Measurements from ENCODE around the gene COMMD1. TPM values are rescaled to one million over a fixed set of nuclear protein-coding genes. Genes with fewer than 3 reads are reported as not detected.
"Not testable (repeated sequence)": the region's sequence is repeated elsewhere in the genome, so short reads cannot be mapped to it uniquely, and the experiment has no call there.

Gene COMMD1
- 10 to 100 TPM; 47.5 to 91.7 (median 84.9) TPM for polyA plus RNA-seq (ENCODE audit: insufficient read depth in 1 of 5, insufficient read length in 5 of 5, low replicate concordance in 1 of 5)
- long read RNA-seq, donor 1, transcript COMMD1-201 (3 exons, 911 nt) = major isoform, 42 of 57 reads
- long read RNA-seq, donor 1, partial matches to known transcripts = 13 of 57 reads
- long read RNA-seq, donor 1, other reads (novel, unspliced or antisense) = 0 of 57 reads
- long read RNA-seq, donor 2, transcript COMMD1-201 (3 exons, 911 nt) = major isoform, 23 of 23 reads
- long read RNA-seq, donor 2, partial matches to known transcripts = 0 of 23 reads
- long read RNA-seq, donor 2, other reads (novel, unspliced or antisense) = 0 of 23 reads
- long read RNA-seq, donor 3, transcript COMMD1-201 (3 exons, 911 nt) = major isoform, 30 of 36 reads
- long read RNA-seq, donor 3, partial matches to known transcripts = 5 of 36 reads
- long read RNA-seq, donor 3, other reads (novel, unspliced or antisense) = 0 of 36 reads
- long read RNA-seq, donor 4, transcript COMMD1-201 (3 exons, 911 nt) = major isoform, 20 of 20 reads
- long read RNA-seq, donor 4, partial matches to known transcripts = 0 of 20 reads
- long read RNA-seq, donor 4, other reads (novel, unspliced or antisense) = 0 of 20 reads
- long read RNA-seq, donor 5, transcript COMMD1-201 (3 exons, 911 nt) = major isoform, 52 of 59 reads
- long read RNA-seq, donor 5, partial matches to known transcripts = 5 of 59 reads
- long read RNA-seq, donor 5, other reads (novel, unspliced or antisense) = 0 of 59 reads
- long read RNA-seq, donor 6, transcript COMMD1-201 (3 exons, 911 nt) = major isoform, 35 of 626 reads
- long read RNA-seq, donor 6, partial matches to known transcripts = 583 of 626 reads
- long read RNA-seq, donor 6, other reads (novel, unspliced or antisense) = 6 of 626 reads
- long read RNA-seq, donor 7, transcript COMMD1-201 (3 exons, 911 nt) = major isoform, 26 of 27 reads
- long read RNA-seq, donor 7, partial matches to known transcripts = 0 of 27 reads
- long read RNA-seq, donor 7, other reads (novel, unspliced or antisense) = 0 of 27 reads
- long read RNA-seq, donor 8, transcript COMMD1-201 (3 exons, 911 nt) = major isoform, 11 of 11 reads
- long read RNA-seq, donor 8, partial matches to known transcripts = 0 of 11 reads
- long read RNA-seq, donor 8, other reads (novel, unspliced or antisense) = 0 of 11 reads

DNA sequence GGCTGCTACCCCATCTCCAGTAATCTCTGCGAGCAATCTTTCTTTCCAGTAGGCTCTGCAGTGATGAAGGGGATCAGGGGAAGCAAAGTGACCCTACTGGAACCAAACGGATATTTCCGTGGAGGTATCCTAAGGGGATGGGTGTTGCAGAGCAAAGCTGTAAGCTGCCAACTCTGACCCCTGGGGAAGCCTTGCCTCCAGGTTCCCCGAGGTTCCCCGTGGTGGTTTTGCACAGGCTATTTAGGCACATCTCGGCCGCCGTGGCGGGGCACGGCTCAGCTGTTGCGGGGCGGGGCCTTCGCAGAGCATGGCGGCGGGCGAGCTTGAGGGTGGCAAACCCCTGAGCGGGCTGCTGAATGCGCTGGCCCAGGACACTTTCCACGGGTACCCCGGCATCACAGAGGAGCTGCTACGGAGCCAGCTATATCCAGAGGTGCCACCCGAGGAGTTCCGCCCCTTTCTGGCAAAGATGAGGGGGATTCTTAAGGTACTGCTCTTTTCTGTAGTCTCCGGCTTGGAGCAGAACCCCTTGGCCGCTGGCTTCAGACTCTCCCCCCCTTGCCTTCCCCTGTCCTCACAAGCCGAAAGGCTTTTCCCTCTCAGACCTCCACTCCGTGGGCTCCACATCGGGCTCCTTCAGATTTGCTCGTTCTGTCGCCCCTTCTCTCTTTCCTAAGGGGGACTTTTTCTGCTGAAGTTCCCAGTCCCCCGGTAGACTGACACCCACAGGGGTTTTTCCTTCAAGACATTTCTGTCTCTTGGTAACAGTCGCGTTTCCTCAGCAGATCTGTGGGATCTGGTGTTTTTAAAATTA lies at the start of gene COMMD1:
COMMD1 (plus strand) TSS at position 303 of the 814 bp plus-strand sequence; CDS start at position 308, 5 bp downstream.
- DNase-seq = peak; percentile 70 to 74

DNA sequence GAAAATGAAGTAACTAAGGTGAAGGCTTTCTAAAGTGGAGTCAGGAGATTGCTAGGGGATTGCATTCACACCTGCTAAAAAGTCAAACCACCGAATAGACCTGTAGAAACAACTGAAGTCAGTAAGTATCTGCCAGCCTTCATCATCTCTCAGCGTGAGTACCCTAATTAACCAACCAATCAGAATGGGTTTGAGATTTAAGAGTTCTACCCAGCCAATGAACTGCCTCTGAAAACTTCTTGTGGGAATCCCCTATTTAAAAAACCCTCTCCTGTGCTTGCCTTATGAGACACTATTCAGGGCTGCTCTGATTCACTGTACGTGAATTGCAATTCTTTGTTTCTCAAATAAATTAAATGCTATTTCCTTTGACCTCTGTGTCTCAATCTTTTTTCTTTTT lies 48.2 kb upstream of the COMMD1 start:
- DNase-seq = no peak

DNA sequence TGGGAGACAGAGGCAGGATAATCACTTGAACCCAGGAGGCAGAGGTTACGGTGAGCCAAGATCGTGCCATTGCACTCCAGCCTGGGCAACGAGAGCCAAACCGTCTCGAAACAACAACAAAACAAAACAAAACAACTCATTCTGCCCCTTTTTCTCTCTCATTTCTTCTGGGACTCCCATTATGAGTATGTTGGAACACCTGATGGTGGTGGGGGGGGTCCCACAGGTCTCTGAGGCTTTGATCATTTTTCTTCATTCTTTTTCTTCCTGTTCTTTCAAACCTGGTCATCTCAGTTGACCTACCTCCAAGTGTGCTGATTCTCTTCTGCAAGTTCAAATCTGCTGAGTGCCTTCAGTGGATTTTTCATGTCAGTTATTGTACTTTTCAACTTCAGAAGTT lies 43.4 kb upstream of the COMMD1 start:
- no peak for DNase-seq

DNA sequence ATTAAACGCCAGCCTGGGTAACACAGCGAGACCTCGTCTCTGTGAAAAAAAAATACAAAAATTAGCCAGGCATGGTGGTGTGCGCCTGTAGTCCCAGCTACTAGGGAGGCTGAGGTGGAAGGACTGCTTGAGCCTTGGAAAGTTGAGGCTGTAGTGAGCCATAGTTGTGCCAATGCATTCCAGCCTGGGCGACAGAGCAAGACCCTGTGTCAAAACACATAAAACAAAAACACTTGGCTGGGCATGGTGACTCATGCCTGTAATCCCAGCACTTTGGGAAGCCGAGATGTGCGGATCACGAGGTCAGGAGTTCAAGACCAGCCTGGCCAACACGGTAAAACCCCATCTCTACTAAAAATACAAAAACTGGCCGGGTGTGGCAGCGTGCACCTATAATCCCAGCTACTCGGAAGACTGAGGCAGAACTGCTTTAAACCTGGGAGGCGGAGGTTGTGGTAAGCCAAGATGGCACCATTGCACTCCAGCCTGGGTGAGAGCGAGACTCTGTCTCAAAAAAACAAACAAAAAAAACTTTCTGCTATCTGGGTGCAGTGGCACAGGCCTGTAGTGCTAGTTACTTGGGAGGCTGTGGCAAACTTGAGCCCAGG lies 38.9 kb upstream of the COMMD1 start:
- DNase-seq = not testable (repeated sequence)

DNA sequence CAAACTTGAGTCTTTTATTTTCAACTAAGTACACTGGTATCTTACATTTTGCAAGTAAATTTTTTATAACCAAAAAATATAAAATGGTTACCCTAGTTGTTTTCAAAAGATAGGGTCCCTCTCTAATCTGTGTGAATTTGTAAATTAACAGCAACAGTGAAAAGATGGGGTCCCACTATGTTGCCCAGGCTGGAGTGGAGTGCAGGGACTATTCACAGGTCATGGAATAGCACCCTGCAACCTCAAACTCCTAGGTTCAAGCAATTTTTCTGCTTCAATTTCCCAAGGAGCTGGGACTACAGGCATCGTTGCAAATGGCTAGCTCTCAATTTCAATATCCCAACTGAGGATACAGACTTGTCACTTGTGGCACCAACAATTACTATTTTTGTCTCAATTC lies 29.1 kb upstream of the COMMD1 start:
- DNase-seq = no peak

DNA sequence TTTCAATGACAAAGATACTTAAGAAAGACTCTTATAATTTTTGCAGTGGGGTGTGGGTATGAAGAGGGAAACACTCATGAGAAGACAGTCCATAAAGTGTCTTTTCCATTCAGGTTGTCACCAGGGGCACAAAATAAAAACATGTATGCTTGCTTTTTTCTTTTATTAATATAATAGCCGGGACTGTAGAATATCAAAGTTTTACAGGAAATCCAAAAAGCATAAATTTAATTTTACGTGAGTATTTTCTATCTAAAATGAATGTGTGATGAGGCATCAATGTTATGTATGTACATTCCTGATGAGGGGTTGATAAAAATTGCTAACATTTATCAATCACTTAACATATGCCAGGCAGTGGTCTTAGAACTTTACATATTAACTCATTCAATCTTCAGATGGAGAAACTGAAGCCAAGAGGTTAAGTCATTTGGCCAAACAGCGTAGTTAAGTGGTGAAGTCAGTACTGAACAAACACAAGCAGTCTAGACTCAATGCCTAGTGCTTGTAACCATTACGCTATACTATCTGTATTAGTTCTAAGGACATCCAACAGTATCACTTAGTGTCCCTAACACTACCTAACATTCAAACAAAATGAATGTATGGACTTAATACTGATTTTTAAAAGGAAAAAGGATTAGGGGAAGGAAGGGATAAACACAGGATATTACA lies 27.8 kb upstream of the COMMD1 start:
- DNase-seq = no peak

DNA sequence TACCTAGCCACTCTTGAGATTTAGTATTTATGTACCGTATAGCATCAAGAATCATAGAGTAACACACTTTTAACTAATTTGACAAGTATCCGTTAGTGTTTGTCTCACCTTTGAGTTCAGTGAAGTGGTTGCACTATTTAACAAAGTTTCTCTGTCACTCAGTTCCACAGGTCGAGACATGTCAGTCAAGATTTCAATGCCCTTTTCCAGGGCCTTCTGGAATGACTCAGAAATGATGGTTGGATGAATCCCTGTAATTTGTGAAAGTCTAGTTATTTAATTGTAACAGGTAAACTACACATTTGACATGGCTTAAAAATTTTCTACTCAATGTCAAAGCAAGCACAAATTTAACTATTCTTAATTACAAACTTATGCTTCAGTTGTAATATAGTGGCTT lies 26.7 kb upstream of the COMMD1 start:
- DNase-seq = no peak

DNA sequence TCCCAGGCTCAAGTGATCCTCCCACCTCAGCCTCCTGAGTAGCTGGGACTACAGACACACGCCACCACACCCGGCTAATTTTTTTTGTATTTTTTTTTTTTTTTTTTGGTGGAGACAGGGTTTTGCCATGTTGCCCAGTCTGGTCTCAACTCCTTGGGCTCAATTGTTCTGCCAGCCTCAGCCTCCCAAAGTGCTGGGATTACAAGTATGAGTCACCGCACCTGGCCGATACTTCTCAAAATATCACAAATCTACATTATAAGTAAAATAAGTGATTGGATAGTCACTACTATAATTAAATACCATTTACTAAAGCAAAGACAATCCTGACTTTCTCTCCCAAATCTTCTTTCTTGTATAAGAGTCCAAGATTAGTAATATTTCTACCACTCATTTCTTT lies 26.1 kb upstream of the COMMD1 start:
- DNase-seq = not testable (repeated sequence)

DNA sequence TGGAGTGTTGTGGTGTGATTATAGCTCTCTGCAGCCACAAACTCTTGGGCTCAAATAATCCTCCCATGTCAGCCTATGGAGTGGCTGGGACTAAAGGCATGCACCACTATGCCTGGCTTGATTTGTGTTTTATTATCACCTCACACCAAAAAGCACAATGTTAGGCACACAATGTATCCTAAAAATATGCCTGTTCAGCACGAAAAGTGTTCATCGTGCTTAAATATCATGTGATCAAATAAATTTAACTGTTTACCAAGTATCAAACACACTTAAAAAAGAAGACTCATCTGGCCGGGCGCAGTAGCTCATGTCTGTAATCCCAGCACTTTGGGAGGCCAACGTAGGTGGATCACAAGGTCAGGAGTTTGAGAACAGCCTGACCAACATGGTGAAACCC lies 22.6 kb upstream of the COMMD1 start:
- no peak for DNase-seq

DNA sequence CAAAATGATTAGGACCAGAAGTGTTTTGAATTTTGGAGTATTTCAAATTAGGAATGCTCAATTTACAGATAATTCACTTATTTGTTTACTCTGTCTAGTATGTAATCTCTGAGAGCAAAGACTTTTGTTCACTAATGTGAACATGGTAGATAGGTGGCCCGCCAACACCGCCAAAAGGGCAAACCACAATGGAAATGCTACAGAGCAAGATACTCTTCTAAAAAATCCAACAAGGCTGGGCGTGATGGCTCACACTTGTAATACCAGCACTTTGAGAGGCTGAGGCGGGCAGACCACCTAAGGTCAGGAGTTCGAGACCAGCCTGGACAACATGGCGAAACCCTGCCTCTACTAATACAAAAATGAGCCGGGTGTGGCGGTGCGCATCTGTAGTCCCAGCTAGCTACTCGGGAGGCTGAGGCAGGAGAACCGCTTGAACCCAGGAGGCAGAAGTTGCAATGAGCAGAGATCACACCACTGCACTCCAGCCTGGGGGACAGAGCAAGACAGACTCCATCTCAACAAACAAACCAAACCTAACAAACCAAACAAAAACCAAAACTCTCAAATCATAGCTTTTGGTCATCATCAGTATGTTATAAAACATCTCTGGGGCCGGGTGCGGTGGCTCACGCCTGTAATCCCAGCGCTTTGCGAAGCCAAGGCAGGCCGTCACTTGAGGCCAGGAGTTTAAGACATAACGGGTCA lies 19.4 kb upstream of the COMMD1 start:
- DNase-seq = no peak

DNA sequence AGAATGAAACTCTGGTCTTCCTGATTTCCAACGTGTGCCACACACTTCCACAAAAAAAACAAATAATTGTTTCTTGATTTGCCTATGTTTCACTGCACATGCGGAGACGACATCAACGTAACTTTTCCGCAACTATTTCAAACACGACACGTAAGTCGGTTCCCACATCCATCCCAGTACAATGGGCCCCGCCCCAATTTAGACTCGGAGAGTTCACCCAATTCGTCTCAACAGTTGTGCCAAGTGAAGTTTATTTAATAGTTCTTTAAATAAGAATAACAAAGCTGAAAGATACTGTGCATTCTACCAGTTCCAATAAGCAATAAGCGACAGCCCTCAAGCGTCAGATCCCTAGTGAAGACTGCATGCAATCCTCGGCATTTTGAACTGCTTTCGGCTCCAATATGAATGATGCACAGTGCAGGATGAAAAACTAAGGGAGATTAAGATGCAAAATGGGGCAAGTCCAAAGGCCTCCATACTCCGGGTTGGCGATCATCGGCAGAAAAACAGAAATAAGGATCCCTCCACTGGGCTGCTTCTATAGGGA lies 17.7 kb upstream of the COMMD1 start:
- DNase-seq = no peak

DNA sequence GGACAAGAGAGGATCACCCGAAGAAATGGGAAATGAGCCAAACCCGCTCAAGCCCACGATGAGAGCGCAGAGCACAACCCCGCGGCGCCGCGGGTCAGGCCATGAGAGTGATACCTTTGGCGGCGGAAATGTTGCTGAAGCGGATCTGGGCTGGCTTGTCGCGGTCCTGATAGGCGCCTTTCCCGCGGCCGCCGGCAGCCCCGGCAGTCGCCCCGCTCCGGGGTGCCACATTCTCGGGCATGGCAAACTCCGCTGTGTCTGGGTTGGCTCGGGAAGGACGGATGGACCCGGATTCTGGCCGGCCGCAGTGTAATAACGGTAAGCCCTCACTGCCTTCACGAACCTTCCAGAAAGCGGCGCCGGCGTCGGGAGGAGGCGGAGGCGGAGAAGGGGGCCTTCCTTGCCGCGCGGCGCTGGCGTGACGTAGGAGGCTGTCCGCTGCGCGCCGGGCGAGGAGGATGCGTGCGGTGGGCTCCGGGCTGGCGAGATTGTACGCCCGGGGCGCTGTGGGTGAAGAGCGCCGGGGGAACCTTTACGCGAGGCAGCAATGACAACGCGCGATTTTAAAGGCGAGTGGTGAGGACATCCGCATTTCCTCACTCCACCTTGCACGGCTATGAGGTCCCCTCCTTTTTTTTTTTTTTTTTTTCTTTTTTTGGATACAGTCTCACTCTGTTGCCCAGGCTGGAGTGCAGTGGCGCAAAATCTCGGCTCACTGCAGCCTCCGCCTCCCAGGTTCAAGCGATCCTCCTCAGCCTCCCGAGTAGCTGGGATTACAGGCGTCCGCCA lies 17.0 kb upstream of the COMMD1 start, which contains the start of gene CCT4:
CCT4 (minus strand) TSS at position 390 of the 789 bp plus-strand sequence; CDS start at position 241, 149 bp downstream.
- DNase-seq = peak; percentile 93 to 94

DNA sequence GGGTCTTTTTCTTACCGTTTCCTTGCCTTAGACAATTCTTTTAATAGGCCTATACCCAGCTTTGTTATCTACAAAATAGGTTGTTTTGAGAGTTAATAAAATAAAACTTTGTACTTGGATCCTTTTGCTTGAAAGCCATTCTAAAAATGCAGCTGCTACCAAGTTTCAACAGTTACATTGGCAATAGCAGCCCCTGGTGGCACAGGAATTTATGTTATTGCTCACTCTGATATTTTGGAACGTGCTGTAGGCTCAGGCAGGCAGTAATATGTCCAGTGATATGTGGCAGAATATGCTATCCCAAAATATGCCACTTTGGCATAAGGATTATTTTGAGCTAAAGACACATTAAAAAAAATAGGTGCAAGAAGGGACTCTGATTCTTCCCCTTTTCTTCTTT lies 6.7 kb upstream of the COMMD1 start:
- no peak for DNase-seq

DNA sequence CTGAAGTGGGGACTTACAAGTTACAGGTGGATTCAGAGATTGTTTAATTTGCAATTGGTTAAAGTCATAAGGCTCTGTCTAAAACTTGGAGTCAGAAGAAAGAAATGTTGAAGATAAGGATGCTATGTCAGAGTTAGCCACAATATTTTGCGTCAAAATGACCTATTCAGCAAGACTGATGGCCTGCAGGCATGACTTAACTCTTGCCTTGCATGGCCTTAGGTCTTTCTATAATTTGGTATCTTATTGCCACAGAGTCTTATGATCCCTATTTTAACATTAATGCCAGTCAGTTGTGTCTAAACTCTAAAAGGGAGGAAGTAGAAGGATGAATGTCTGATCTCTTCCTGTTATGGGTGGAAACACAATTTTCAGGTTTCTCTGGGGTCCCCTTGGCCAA lies 5.2 kb upstream of the COMMD1 start:
- no peak for DNase-seq

DNA sequence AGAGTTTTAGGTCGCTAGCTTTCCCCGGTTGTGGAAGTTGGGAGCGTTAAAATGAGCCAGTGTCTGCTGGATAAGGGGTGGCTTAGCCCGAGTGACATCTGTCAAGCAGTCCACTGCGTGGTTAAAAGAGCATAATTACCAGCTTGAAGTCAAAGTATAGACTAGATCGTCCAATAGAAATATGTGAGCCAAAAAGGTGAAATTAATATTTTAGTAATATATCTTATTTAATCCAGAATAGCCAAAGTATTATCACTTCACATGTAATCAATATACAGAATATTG lies 654 bp downstream of the COMMD1 start:
- no peak for DNase-seq

DNA sequence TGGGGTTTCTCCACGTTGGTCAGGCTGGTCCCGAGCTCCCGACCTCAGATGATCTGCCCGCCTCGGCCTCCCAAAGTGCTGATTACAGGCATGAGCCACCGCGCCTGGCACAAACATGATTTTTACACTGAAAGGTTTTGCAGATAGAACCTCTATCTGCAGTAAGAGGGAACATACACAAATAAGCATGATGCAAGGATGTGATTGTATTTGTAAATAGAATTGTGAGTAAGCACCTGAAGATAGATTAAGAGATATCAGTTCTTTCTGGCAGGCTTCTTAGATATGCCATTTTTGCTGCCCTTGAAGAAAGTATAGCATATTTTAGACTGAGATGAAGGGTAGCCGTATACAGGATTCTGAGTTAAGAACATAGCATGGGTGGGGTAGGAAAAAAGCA lies 3.6 kb downstream of the COMMD1 start:
- DNase-seq = no peak

DNA sequence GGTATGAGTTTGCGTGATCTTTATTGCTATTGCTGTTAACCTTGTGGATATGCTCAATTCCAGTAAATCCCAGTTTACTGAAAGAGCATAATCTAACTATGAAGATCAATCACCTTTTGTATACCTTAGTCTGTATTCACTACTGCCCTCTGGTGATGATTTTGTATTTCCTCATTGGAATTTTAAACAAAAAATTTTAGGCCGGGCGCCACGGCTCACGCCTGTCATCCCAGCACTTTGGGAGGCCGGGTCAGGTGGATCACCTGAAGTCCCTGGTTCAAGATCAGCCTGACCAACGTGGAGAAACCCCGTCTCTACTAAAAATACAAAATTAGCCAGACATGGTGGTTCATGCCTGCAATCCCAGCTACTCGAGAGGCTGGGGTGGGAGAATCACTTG lies 5.1 kb downstream of the COMMD1 start:
- DNase-seq = no peak

DNA sequence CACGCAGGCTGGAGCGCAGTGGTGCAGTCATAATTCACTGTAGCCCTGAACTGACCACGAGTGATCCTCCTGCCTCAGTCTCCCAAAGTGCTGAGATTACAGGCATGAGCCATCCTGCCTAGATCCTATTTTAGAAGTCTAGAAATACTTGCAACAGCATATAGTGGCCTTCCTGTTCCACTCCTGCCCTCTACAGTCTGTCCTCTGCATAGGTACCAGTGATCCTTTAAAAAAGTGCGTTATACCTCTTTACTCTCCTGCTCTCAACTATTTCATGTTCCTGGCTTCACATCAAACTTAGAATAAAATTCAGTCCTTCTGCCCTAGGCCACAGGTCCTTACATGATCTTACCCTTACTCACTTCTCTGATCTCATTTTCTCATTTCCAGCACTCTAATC lies 6.0 kb downstream of the COMMD1 start:
- DNase-seq = no peak

DNA sequence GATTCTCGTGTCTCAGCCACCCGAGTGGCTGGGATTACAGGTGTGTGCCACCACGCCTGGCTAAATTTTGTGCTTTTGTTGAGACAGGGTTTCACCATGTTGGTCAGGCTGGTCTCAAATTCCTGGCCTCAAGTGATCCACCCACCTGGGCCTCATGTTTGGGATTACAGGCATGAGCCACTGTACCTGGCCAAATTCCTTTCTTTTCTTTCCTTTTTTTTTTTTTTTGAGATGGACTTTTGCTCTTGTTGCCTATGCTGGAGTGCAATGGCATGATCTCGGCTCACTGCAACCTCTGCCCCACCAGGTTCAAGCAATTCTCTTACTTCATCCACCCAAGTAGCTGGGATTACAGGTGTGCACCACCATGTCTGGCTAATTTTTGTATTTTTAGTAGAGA lies 9.3 kb downstream of the COMMD1 start:
- not testable (repeated sequence) for DNase-seq

All from right lung (tissue), 10 donors.